SU-DHL-6 (cell line): ENCODE data around the gene ACBD4.

Experiments used
- H2AFZ ChIP-seq: fragments of 200-600 bp; sonication (generic); 2 replicates; pipeline ENCODE4 v1.6.1; 2014; ENCODE audit warnings: low read depth, mild to moderate bottlenecking, moderate library complexity, mixed read lengths, antibody characterized with exemption, low read length; ENCODE audit not compliant: severe bottlenecking
- H3F3A ChIP-seq: fragments of 200-600 bp; shearing (Covaris generic); 2 replicates; pipeline ENCODE4 v1.6.0; 2016; ENCODE audit warnings: antibody characterized with exemption, mild to moderate bottlenecking; ENCODE audit not compliant: insufficient read depth
- H3K27ac ChIP-seq: fragments of 200-600 bp; sonication (generic); 2 replicates; pipeline ENCODE4 v1.5.1; 2016; ENCODE audit warnings: low read depth, mild to moderate bottlenecking, low read length, moderate library complexity, mixed read lengths
- H3K27me3 ChIP-seq: fragments of 200-600 bp; sonication (generic), shearing (Covaris generic); 2 replicates; pipeline ENCODE4 v1.6.0; 2014; ENCODE audit warnings: mild to moderate bottlenecking, low read length
- H3K36me3 ChIP-seq: fragments of 200-600 bp; sonication (generic); 2 replicates; pipeline ENCODE4 v1.6.1; 2014; ENCODE audit warnings: mild to moderate bottlenecking, low read length, mixed read lengths
- H3K4me2 ChIP-seq: fragments of 300-600, 200-600 bp; shearing (Covaris generic), sonication (generic); 2 replicates; pipeline ENCODE4 v1.6.0; 2014; ENCODE audit warnings: low read length, low read depth, mild to moderate bottlenecking; ENCODE audit not compliant: poor library complexity, severe bottlenecking
- H3K4me3 ChIP-seq: fragments of 200-600 bp; sonication (generic); 2 replicates; pipeline ENCODE4 v1.5.1; 2014; ENCODE audit warnings: antibody characterized with exemption, low read length, mild to moderate bottlenecking, mixed read lengths; ENCODE audit not compliant: insufficient read depth, poor library complexity, severe bottlenecking
- H3K79me2 ChIP-seq: fragments of 200-600 bp; sonication (generic); 2 replicates; pipeline ENCODE4 v1.6.1; 2014; ENCODE audit warnings: mild to moderate bottlenecking, low read length, moderate library complexity; ENCODE audit not compliant: insufficient read depth
- H3K9ac ChIP-seq: fragments of 200-600 bp; sonication (generic); 2 replicates; pipeline ENCODE4 v1.7.0; 2014; ENCODE audit warnings: mild to moderate bottlenecking, low read length
- H3K9me2 ChIP-seq: fragments of 200-600 bp; sonication (generic); replicated peaks from 2 replicates; pipeline ENCODE4 v1.6.1; 2014; ENCODE audit warnings: low read length; ENCODE audit not compliant: insufficient read depth
- H3K9me3 ChIP-seq: fragments of 200-600 bp; sonication (generic); 2 replicates; pipeline ENCODE4 v1.6.1; 2014; ENCODE audit warnings: low read length, mixed read lengths; ENCODE audit not compliant: insufficient read depth
- H4K20me1 ChIP-seq: fragments of 200-600 bp; sonication (generic); 2 replicates; pipeline ENCODE4 v1.6.1; 2014; ENCODE audit warnings: low read depth, mild to moderate bottlenecking, antibody characterized with exemption, low read length, moderate library complexity, mixed read lengths
- CTCF ChIP-seq: fragments of 200-600 bp; sonication (generic); IDR thresholded peaks from one replicate; pipeline ENCODE4 v1.5.1; 2017; ENCODE audit warnings: antibody characterized with exemption, mild to moderate bottlenecking, low read length, moderate library complexity; ENCODE audit not compliant: insufficient read depth, poor library complexity, severe bottlenecking
- EZH2phosphoT487 ChIP-seq: fragments of 200-600 bp; sonication (generic), shearing (Covaris generic); conservative IDR thresholded peaks from 2 replicates; pipeline ENCODE4 v1.6.1; 2018; ENCODE audit warnings: mild to moderate bottlenecking, antibody characterized with exemption, low read length, moderate library complexity, mixed read lengths

Gene ACBD4

GRCh38 chr17:45098869-45099616 is 36.4 kb upstream of the ACBD4 start:
- H3F3A ChIP-seq = no peaks in the 10 kb centered on the region
- no peaks in the 10 kb centered on the region for H4K20me1 ChIP-seq
- H3K36me3 ChIP-seq = peaks cover 11% of the 10 kb centered on the region; the same call in 1 of the 2 replicates
- H3K27ac ChIP-seq = no peak overlapping the region
- H3K9me3 ChIP-seq = no peaks in the 10 kb centered on the region
- no peak overlapping the region for H3K4me2 ChIP-seq
- H3K9me2 ChIP-seq = no peaks in the 10 kb centered on the region
- no peaks in the 10 kb centered on the region for H3K79me2 ChIP-seq
- no peaks in the 10 kb centered on the region for H3K27me3 ChIP-seq
- H3K4me3 ChIP-seq = no peak overlapping the region
- H2AFZ ChIP-seq = no peak overlapping the region
- H3K9ac ChIP-seq = no peak overlapping the region
- TF ChIP-seq EZH2phosphoT487 = no peak
- peak; percentile 90 for TF ChIP-seq CTCF

GRCh38 chr17:45101546-45101882 is 34.0 kb upstream of the ACBD4 start:
- Histone ChIP-seq H3K9ac (no peak overlapping the region), H3K79me2 (no peaks in the 10 kb centered on the region), H2AFZ (no peak overlapping the region), H3K36me3 (peaks cover 6% of the 10 kb centered on the region; the same call in 1 of the 2 replicates), H4K20me1 (no peaks in the 10 kb centered on the region), H3K4me3 (no peak overlapping the region), H3K4me2 (no peak overlapping the region), H3K27ac (no peak overlapping the region), H3K27me3 (no peaks in the 10 kb centered on the region), H3K9me3 (no peaks in the 10 kb centered on the region), H3F3A (no peaks in the 10 kb centered on the region), H3K9me2 (no peaks in the 10 kb centered on the region)
- no peak for TF ChIP-seq EZH2phosphoT487
- no peak for TF ChIP-seq CTCF

GRCh38 chr17:45101883-45102811 is 33.3 kb upstream of the ACBD4 start:
- H3K4me3 ChIP-seq = no peak overlapping the region
- no peaks in the 10 kb centered on the region for H3K9me2 ChIP-seq
- H3K9ac ChIP-seq = no peak overlapping the region
- H3K27me3 ChIP-seq = no peaks in the 10 kb centered on the region
- H3F3A ChIP-seq = no peaks in the 10 kb centered on the region
- H4K20me1 ChIP-seq = no peaks in the 10 kb centered on the region
- no peak overlapping the region for H2AFZ ChIP-seq
- H3K36me3 ChIP-seq = peaks cover 4% of the 10 kb centered on the region; the same call in 1 of the 2 replicates
- H3K4me2 ChIP-seq = no peak overlapping the region
- H3K27ac ChIP-seq = no peak overlapping the region
- TF ChIP-seq EZH2phosphoT487 (no peak), CTCF (no peak)
- H3K9me3 ChIP-seq = no peaks in the 10 kb centered on the region
- no peaks in the 10 kb centered on the region for H3K79me2 ChIP-seq
